Mononuclear cell (primary cell): Measurements from ENCODE around the gene ZNF268. TPM values are rescaled to one million over a fixed set of nuclear protein-coding genes. Genes with fewer than 3 reads are reported as not detected.
"Not testable (repeated sequence)": the region's sequence is repeated elsewhere in the genome, so short reads cannot be mapped to it uniquely, and the experiment has no call there.

Experiments
- H3K27me3 ChIP-seq: 2 replicates; pipeline ENCODE4 v1.6.0; 2011; ENCODE audit warnings: low read length, control low read depth; ENCODE audit not compliant: insufficient read depth
- H3K4me1 ChIP-seq: 2 replicates; pipeline ENCODE4 v1.5.1; 2011; ENCODE audit warnings: mild to moderate bottlenecking, low read length, control low read depth; ENCODE audit not compliant: insufficient read depth
- H3K4me3 ChIP-seq: 2 replicates; pipeline ENCODE4 v1.5.1; 2011; ENCODE audit warnings: mild to moderate bottlenecking, low read length, moderate library complexity
- H3K9me3 ChIP-seq: 2 replicates; pipeline ENCODE4 v1.5.1; 2011; ENCODE audit warnings: low read depth, mild to moderate bottlenecking, control low read depth, low read length
- total RNA-seq: library from RNA; depleted of rRNA; stranded (reverse); fragments of >200 nt; gene quantifications from one replicate; pipeline ENCODE4 v1.2.3, GENCODE V29; 2012

ZNF268 gene
- total RNA-seq, 1 donor, result 23.9 TPM

DNA sequence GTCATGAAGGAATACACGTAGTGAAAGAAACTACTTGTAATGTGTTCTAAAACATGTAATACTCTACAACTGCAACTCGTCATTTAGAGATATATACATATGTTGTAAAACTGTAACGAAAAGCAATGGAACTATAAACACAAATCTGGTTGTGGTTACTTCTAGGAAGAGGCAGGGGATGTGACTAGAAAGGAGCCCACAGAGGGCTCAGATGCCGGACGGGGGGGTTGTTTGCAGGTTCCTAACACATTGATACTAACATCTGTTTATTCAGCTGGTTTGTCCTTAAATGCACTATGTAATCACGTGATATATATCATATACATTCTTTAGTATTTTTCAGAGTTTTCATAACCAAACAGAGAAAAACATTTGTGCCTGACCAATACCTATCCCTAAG lies 70.4 kb downstream of the ZNF268 start:
- Histone ChIP-seq H3K27me3 (no peaks in the 10 kb centered on the region), H3K9me3 (no peaks in the 10 kb centered on the region), H3K4me3 (no peak overlapping the region), H3K4me1 (no peaks in the 10 kb centered on the region)

DNA sequence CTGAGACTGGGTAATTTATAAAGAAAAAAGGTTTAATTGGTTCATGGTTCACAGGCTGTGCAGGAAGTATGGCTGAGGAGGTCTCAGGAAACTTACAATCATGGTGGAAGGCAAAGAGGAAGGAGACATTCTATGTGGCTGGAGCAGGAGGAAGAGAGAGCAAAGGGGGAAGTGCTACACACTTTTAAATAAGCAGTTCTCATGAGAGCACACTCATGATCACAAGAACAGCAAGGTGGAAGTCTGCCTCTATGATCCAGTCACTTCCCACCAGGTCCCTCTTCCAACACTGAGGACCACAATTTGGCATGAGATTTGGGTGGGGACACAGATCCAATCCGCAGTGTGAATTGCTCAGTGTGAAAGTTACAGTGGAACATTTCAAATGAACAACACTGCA lies 74.5 kb downstream of the ZNF268 start:
- not testable (repeated sequence) for H3K9me3 ChIP-seq, H3K27me3 ChIP-seq, H3K4me3 ChIP-seq, H3K4me1 ChIP-seq

DNA sequence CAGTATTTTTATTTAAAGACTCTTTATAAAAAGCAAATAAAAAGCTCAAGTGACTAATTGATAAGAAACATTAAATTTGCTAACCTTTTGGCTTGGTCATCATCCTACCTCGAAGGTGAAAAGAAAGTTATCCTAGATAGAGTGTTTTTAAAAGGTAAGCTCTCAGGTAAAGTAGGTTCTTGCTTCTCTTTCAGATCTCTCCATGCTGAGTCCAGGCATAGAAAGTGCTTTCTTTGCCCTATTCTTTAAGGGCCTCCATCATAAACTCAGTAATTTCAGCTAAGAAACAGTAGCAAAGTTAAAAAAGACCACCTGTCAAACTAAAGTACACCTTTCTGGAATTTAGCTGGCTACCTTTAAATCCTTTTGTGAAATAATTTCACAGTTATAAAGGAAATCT lies 75.0 kb downstream of the ZNF268 start:
- Histone ChIP-seq H3K9me3 (no peaks in the 10 kb centered on the region), H3K27me3 (no peaks in the 10 kb centered on the region), H3K4me1 (no peaks in the 10 kb centered on the region), H3K4me3 (no peak overlapping the region)

DNA sequence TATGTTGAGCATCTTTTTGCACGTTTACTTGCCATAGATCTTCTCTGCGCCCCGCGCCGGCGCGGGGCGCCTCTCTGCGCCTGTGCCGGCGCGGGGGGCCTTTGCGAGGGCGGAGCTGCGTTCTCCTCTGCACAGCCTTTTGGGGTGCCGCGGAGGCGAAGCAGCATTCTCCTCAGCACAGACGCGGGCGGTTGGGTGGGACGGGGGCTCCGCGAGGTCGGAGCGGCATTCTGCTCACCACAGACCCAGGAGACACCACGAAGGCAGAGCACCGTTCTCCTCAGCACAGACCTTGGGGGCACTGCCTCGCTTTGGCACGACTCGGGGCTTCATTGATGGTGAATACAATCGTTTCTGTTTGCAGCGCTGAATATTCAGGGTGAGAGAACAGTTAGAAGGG lies 82.9 kb downstream of the ZNF268 start:
- H3K27me3 ChIP-seq, result no peaks in the 10 kb centered on the region
- no peak overlapping the region for H3K4me3 ChIP-seq
- no peaks in the 10 kb centered on the region for H3K9me3 ChIP-seq
- H3K4me1 ChIP-seq, result no peaks in the 10 kb centered on the region

Other genes with a start within 250 kb of the ZNF268 start
- gene ZNF605, start 225.2 kb upstream of the ZNF268 start, total RNA-seq, result 2.5 TPM
- 42.8 TPM for gene ZNF26, start 195.1 kb upstream of the ZNF268 start, total RNA-seq
- 26.0 TPM for gene ZNF84, start 144.0 kb upstream of the ZNF268 start, total RNA-seq
- gene ZNF140, start 100.6 kb upstream of the ZNF268 start, total RNA-seq, result 23.6 TPM
- 2.5 TPM for gene ZNF891, start 51.2 kb upstream of the ZNF268 start, total RNA-seq
- 24.0 TPM for gene ZNF10, start 50.9 kb upstream of the ZNF268 start, total RNA-seq
- gene ANHX, start 54.4 kb downstream of the ZNF268 start, total RNA-seq, result not detected